ENCODE measurements around the gene RAB10. TPM values are rescaled to one million over a fixed set of nuclear protein-coding genes. Genes with fewer than 3 reads are reported as not detected.

The RAB10 gene
- total RNA-seq, 1 donor from 2014 or later, result 192 TPM

- TF ChIP-seq EZH2 (IDR thresholded peaks at IDR 0.05; ENCODE audit: insufficient read depth, low read length) (no peak), CTCF (IDR thresholded peaks at IDR 0.05; ENCODE audit: insufficient read depth, low read depth, low read length) (no peak)
- no peaks in the 10 kb centered on the region for H3K27me3 ChIP-seq (ENCODE audit: insufficient read depth, low read length)
- peaks cover 88% of the 10 kb centered on the region for H4K20me1 ChIP-seq (ENCODE audit: insufficient read depth, low read length)
- no peaks in the 10 kb centered on the region for H3K27me3 Mint-ChIP-seq (ENCODE audit: low read depth, unreplicated experiment)
- no peaks in the 10 kb centered on the region for H3K4me1 ChIP-seq (ENCODE audit: insufficient read depth, low read length)
- peaks cover 97% of the 10 kb centered on the region for H3K79me2 ChIP-seq (ENCODE audit: insufficient read depth, low read length)
- no peak overlapping the region for H3K4me3 ChIP-seq (ENCODE audit: insufficient read depth, low read depth, low read length)
- DNase-seq (ENCODE audit: low read depth) (no peak), FAIRE-seq (no peak)
- H3K4me1 Mint-ChIP-seq (ENCODE audit: low read depth, unreplicated experiment), result peaks cover 38% of the 10 kb centered on the region
- H3K27ac Mint-ChIP-seq (ENCODE audit: unreplicated experiment), result no peak overlapping the region
- H3K36me3 Mint-ChIP-seq (ENCODE audit: low read depth, unreplicated experiment), result peaks cover 2% of the 10 kb centered on the region
- H3K27ac ChIP-seq (ENCODE audit: low read depth, low read length), result no peak overlapping the region
- no peaks in the 10 kb centered on the region for H3K9me3 ChIP-seq (ENCODE audit: insufficient read depth, low read depth, low read length)
- H3K9me3 Mint-ChIP-seq (ENCODE audit: unreplicated experiment), result peaks cover 3% of the 10 kb centered on the region
- no peaks in the 10 kb centered on the region for H3K36me3 ChIP-seq (ENCODE audit: insufficient read depth, low read length)
- no peak overlapping the region for H3K9ac ChIP-seq (ENCODE audit: low read length)
- H3K4me3 Mint-ChIP-seq (ENCODE audit: unreplicated experiment), result peak overlapping the region; percentile 6
- no peak overlapping the region for H2AFZ ChIP-seq (ENCODE audit: low read depth, low read length)
- no peak overlapping the region for H3K4me2 ChIP-seq (ENCODE audit: low read length)
Measured at GRCh38 chr2:26075173-26075572, 41.3 kb downstream of the RAB10 start.

- Mint-ChIP-seq H3K4me3 (ENCODE audit: unreplicated experiment) (no peak overlapping the region), H3K4me1 (ENCODE audit: low read depth, unreplicated experiment) (peaks cover 36% of the 10 kb centered on the region), H3K27ac (ENCODE audit: unreplicated experiment) (no peak overlapping the region), H3K36me3 (ENCODE audit: low read depth, unreplicated experiment) (peaks cover 4% of the 10 kb centered on the region), H3K27me3 (ENCODE audit: low read depth, unreplicated experiment) (no peaks in the 10 kb centered on the region), H3K9me3 (ENCODE audit: unreplicated experiment) (peaks cover 3% of the 10 kb centered on the region)
- Histone ChIP-seq H4K20me1 (ENCODE audit: insufficient read depth, low read length) (peaks cover 89% of the 10 kb centered on the region), H3K36me3 (ENCODE audit: insufficient read depth, low read length) (no peaks in the 10 kb centered on the region), H3K4me3 (ENCODE audit: insufficient read depth, low read depth, low read length) (no peak overlapping the region), H3K9ac (ENCODE audit: low read length) (no peak overlapping the region), H2AFZ (ENCODE audit: low read depth, low read length) (no peak overlapping the region), H3K27ac (ENCODE audit: low read depth, low read length) (no peak overlapping the region), H3K4me2 (ENCODE audit: low read length) (no peak overlapping the region), H3K4me1 (ENCODE audit: insufficient read depth, low read length) (no peaks in the 10 kb centered on the region), H3K79me2 (ENCODE audit: insufficient read depth, low read length) (peaks cover 97% of the 10 kb centered on the region), H3K9me3 (ENCODE audit: insufficient read depth, low read depth, low read length) (no peaks in the 10 kb centered on the region), H3K27me3 (ENCODE audit: insufficient read depth, low read length) (no peaks in the 10 kb centered on the region)
- DNase-seq (ENCODE audit: low read depth) (no peak), FAIRE-seq (no peak)
- TF ChIP-seq EZH2 (IDR thresholded peaks at IDR 0.05; ENCODE audit: insufficient read depth, low read length) (no peak), CTCF (IDR thresholded peaks at IDR 0.05; ENCODE audit: insufficient read depth, low read depth, low read length) (no peak)
Measured at GRCh38 chr2:26076001-26076587, 42.2 kb downstream of the RAB10 start.

- Mint-ChIP-seq H3K27ac (ENCODE audit: unreplicated experiment) (no peak overlapping the region), H3K9me3 (ENCODE audit: unreplicated experiment) (peaks cover 3% of the 10 kb centered on the region), H3K4me3 (ENCODE audit: unreplicated experiment) (no peak overlapping the region), H3K36me3 (ENCODE audit: low read depth, unreplicated experiment) (peaks cover 2% of the 10 kb centered on the region), H3K4me1 (ENCODE audit: low read depth, unreplicated experiment) (peaks cover 36% of the 10 kb centered on the region), H3K27me3 (ENCODE audit: low read depth, unreplicated experiment) (no peaks in the 10 kb centered on the region)
- Histone ChIP-seq H2AFZ (ENCODE audit: low read depth, low read length) (no peak overlapping the region), H3K4me3 (ENCODE audit: insufficient read depth, low read depth, low read length) (no peak overlapping the region), H3K9me3 (ENCODE audit: insufficient read depth, low read depth, low read length) (no peaks in the 10 kb centered on the region), H3K4me1 (ENCODE audit: insufficient read depth, low read length) (no peaks in the 10 kb centered on the region), H4K20me1 (ENCODE audit: insufficient read depth, low read length) (peaks cover 88% of the 10 kb centered on the region), H3K27me3 (ENCODE audit: insufficient read depth, low read length) (no peaks in the 10 kb centered on the region), H3K4me2 (ENCODE audit: low read length) (no peak overlapping the region), H3K36me3 (ENCODE audit: insufficient read depth, low read length) (no peaks in the 10 kb centered on the region), H3K79me2 (ENCODE audit: insufficient read depth, low read length) (peaks cover 96% of the 10 kb centered on the region), H3K9ac (ENCODE audit: low read length) (no peak overlapping the region), H3K27ac (ENCODE audit: low read depth, low read length) (no peak overlapping the region)
- TF ChIP-seq CTCF (IDR thresholded peaks at IDR 0.05; ENCODE audit: insufficient read depth, low read depth, low read length), result no peak
- TF ChIP-seq EZH2 (IDR thresholded peaks at IDR 0.05; ENCODE audit: insufficient read depth, low read length), result no peak
- no peak for DNase-seq (ENCODE audit: low read depth)
- FAIRE-seq, result no peak
Measured at GRCh38 chr2:26077291-26077690, 43.4 kb downstream of the RAB10 start.

Data from astrocyte (in vitro differentiated cells and primary cell).